K562 (cell line): Measurements from ENCODE around the gene CLCNKB. TPM values are rescaled to one million over a fixed set of nuclear protein-coding genes. Genes with fewer than 3 reads are reported as not detected.
A peak's percentile ranks its signal among the peaks of the same experiment; 100 is the strongest.

Experiments used
- ATAC-seq: fragments of 200-7000 bp; cut with Tn5 transposase; 3 replicates; pipeline ENCODE4 v1.9.1; 2020; ENCODE audit warnings: moderate library complexity
- BruUV-seq: library from RNA; stranded (reverse); fragments of 400-500 nt; replicated peaks from 2 replicates; lab custom pipeline; 2021; lab: Mats Ljungman, UMichigan
- CTCF ChIA-PET: fragments of 300-600 bp; formaldehyde crosslinking; extraction: SDS; loops from one replicate; lab custom pipeline; 2021; ENCODE audit warnings: low intra/inter-chr PET ratio; lab: Yijun Ruan, JAX
- POLR2A ChIA-PET: fragments of 300-600, 350-650 bp; sonication (Branson Sonifier 250); formaldehyde crosslinking; extraction: SDS; loops from one replicate; lab custom pipeline; 2021; ENCODE audit warnings: antibody characterized with exemption, inconsistent platforms; lab: Yijun Ruan, JAX
- DNase-seq, 4 experiments: peaks; one replicate each; pipeline versions ENCODE4 v3.0.0 to v3.0.0-alpha.2; 2011 to 2018; ENCODE audit warnings: low spot score in 3 of 4, mixed read lengths in 3 of 4; ENCODE audit errors: extremely low read depth in 1 of 4
- FAIRE-seq: peaks from 2 replicates; lab custom pipeline; 2011; peaks lifted over from hg19 to GRCh38; lab: Jason Lieb, UNC
- H2AFZ ChIP-seq: 2 replicates; pipeline ENCODE4 v1.6.0; 2011; ENCODE audit warnings: low read depth, low read length, control low read depth, inconsistent platforms
- H3K27ac ChIP-seq: fragments of 200-600 bp; 3 replicates; pipeline ENCODE4 v1.8.0; 2011; ENCODE audit warnings: low read depth, mild to moderate bottlenecking, control low read depth, inconsistent platforms, low read length, moderate library complexity, mixed read lengths; ENCODE audit errors: extremely low read depth
- H3K27me3 ChIP-seq, 2 experiments: fragments of 300-600 bp in 1 of 2; 2 replicates in 1 of 2; 3 replicates in 1 of 2; pipeline versions ENCODE4 v1.6.0 to v1.8.0; 2011; ENCODE audit warnings: inconsistent platforms in 2 of 2, low read length in 2 of 2, mild to moderate bottlenecking in 1 of 2, mixed read lengths in 1 of 2, moderate library complexity in 1 of 2; ENCODE audit not compliant: control insufficient read depth in 2 of 2, insufficient read depth in 2 of 2
- H3K36me3 ChIP-seq: fragments of 300-600 bp; 3 replicates; pipeline ENCODE4 v1.8.0; 2011; ENCODE audit warnings: mild to moderate bottlenecking, low read length, inconsistent platforms; ENCODE audit not compliant: control insufficient read depth, insufficient read depth
- H3K4me1 ChIP-seq, 2 experiments: fragments of 200-600 bp in 1 of 2; replicated peaks in 1 of 2; 2 replicates in 1 of 2; 3 replicates in 1 of 2; pipeline versions ENCODE4 v1.5.1 to v1.8.0; 2011; ENCODE audit warnings: inconsistent platforms in 2 of 2, low read length in 2 of 2, mild to moderate bottlenecking in 1 of 2, mixed read lengths in 1 of 2, moderate library complexity in 1 of 2; ENCODE audit not compliant: control insufficient read depth in 2 of 2, insufficient read depth in 2 of 2
- H3K4me2 ChIP-seq: 2 replicates; pipeline ENCODE4 v1.6.1; 2011; ENCODE audit warnings: low read length, control low read depth, inconsistent platforms, mixed read lengths; ENCODE audit not compliant: insufficient read depth
- H3K4me3 ChIP-seq: fragments of 200-600 bp; sonication (generic), shearing (Covaris generic); 2 replicates; pipeline ENCODE4 v1.5.1; 2016; ENCODE audit warnings: control low read depth, inconsistent platforms
- H3K79me2 ChIP-seq: fragments of 200-600 bp; 3 replicates; pipeline ENCODE4 v1.8.0; 2011; ENCODE audit warnings: low read length, inconsistent platforms; ENCODE audit not compliant: control insufficient read depth, insufficient read depth
- H3K9ac ChIP-seq, 2 experiments: 2 replicates each; pipeline versions ENCODE4 v1.6.0 to v1.6.1; 2011; ENCODE audit warnings: low read depth in 2 of 2, low read length in 2 of 2, control low read depth in 1 of 2, inconsistent platforms in 1 of 2, mild to moderate bottlenecking in 1 of 2, mixed read lengths in 1 of 2; ENCODE audit not compliant: insufficient read depth in 1 of 2
- H3K9me1 ChIP-seq: one replicate; pipeline ENCODE4 v1.6.0; 2011; ENCODE audit warnings: inconsistent platforms, mild to moderate bottlenecking, low read length, moderate library complexity; ENCODE audit not compliant: control insufficient read depth, insufficient read depth
- H3K9me3 ChIP-seq: replicated peaks from 2 replicates; pipeline ENCODE4 v1.5.1; 2011; ENCODE audit warnings: low read depth, low read length, inconsistent platforms; ENCODE audit not compliant: control insufficient read depth, insufficient read depth
- H4K20me1 ChIP-seq: replicated peaks from 2 replicates; pipeline ENCODE4 v1.6.1; 2011; ENCODE audit warnings: low read length, inconsistent platforms, mixed read lengths; ENCODE audit not compliant: control insufficient read depth, insufficient read depth
- COPS2 ChIP-seq: fragments of 450-650 bp; conservative IDR thresholded peaks from 2 replicates; pipeline ENCODE4 v1.6.1; 2016; ENCODE audit warnings: mild to moderate bottlenecking, moderate library complexity
- ESRRB ChIP-seq: fragments of 250-450 bp; sonication (Bioruptor Pico); IDR thresholded peaks from 2 replicates; pipeline ENCODE4 v1.5.0; 2020; ENCODE audit warnings: mild to moderate bottlenecking, moderate library complexity, borderline replicate concordance
- SPI1 ChIP-seq: IDR thresholded peaks from 2 replicates; pipeline ENCODE4 v1.6.1; 2011; ENCODE audit warnings: low read depth, low read length, control low read depth, borderline replicate concordance
- ZNF263 ChIP-seq: sonication (generic); formaldehyde crosslinking; IDR thresholded peaks from 2 replicates; pipeline ENCODE4 v1.8.0; 2022; ENCODE audit warnings: mild to moderate bottlenecking, missing genetic modification reagents, borderline replicate concordance
- WGBS: fragments of 100-300 bp; shearing (Covaris generic); methylation state at CpG from one replicate; pipeline ENCODE4 v1.1.6; 2016; ENCODE audit warnings: low coverage, mixed read lengths; ENCODE audit not compliant: insufficient coverage; ENCODE audit errors: missing lambda C conversion rate; 5-methylcytosine and 5-hydroxymethylcytosine counted together
- in situ Hi-C: fragments of 300-500 bp; cut with MboI; formaldehyde crosslinking; loops from 4 replicates; pipeline ENCODE4 v1.15.0; 2018; ENCODE audit warnings: inconsistent platforms, mixed read lengths
- intact Hi-C: fragments of 100-400 bp; cut with micrococcal nuclease; formaldehyde crosslinking; loops from 2 replicates; pipeline ENCODE4 v1.14.2; 2022
- polyA plus RNA-seq, 8 experiments: library from polyadenylated mRNA; depleted of rRNA in 4 of 8; stranded (reverse) in 5 of 8; unstranded in 3 of 8; fragments of >200 nt; fragmentation: Nextera tagmentation in 2 of 8; fragmentation: Illumina TruSeq in 1 of 8; extraction: Ambion mirVana in 2 of 8; extraction: Trizol in 1 of 8; gene quantifications; 2 replicates each; pipeline versions ENCODE4 v1.2.1 to v1.2.3, GENCODE V29; 2011 to 2014; ENCODE audit warnings: inconsistent platforms in 1 of 8, missing spikeins in 1 of 8
- total RNA-seq, 7 experiments: library from RNA; depleted of rRNA in 6 of 7; stranded (reverse); fragments of >200 nt in 6 of 7; fragmentation: Illumina TruSeq in 2 of 7; extraction: Trizol in 2 of 7; gene quantifications; 2 replicates each; pipeline versions ENCODE4 v1.2.1 to v1.2.3, GENCODE V29; 2011 to 2021; ENCODE audit warnings: low replicate concordance in 1 of 7
- TF ChIP-seq, protein P1 (sequence below): fragments of 450-650 bp; IDR thresholded peaks from 2 replicates; pipeline ENCODE4 v1.6.1; 2018; ENCODE audit not compliant: partially characterized antibody

CLCNKB gene
- total and polyA plus RNA-seq, 9 of the 15 experiments (the other 6 are each of a cell fraction or from before 2014, with no cell fraction given), result 0.08 to 1.7 (median 0.64) TPM

DNA sequence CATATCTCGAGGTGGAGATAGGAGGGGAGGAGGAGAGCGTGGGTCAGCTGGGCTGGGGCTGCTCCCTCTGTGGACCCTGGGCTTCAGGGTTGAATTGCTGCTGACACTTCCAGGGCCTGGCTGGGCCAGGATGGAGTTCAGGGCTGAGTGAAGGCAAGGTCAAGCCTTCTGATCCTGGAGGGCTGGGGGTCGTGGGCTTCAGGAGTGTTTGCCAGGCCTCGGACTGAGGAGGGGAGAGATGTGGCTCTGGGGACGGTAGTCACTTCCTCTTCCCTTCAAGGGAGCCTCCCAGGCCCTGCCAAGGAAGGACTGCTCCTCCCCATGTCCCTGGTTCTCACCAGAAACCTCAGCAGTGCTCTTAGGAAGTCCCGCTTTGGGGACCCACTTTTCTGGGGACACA, 41.9 kb downstream of the CLCNKB start:
- Histone ChIP-seq H3K79me2 (no peaks in the 10 kb centered on the region), H3K36me3 (no peaks in the 10 kb centered on the region), H3K4me3 (no peak overlapping the region), H3K9me3 (no peaks in the 10 kb centered on the region), H3K9ac (peak overlapping the region in 1 of 2 experiments; percentile 82; a peak in 2 of 4 replicates), H2AFZ (peak overlapping the region; percentile 77; the same call in 1 of the 2 replicates), H3K4me1 (peaks cover 11 to 30% of the 10 kb centered on the region in 2 experiments; a peak in 4 of 5 replicates), H3K9me1 (no peaks in the 10 kb centered on the region), H3K27ac (no peak overlapping the region), H3K27me3 (no peaks in the 10 kb centered on the region; a peak in 1 of 5 replicates), H4K20me1 (no peaks in the 10 kb centered on the region), H3K4me2 (no peak overlapping the region)
- BruUV-seq, result no TSS peak
- WGBS, result 40% methylated on average over 6 of the region's 6 CpGs
- DNase-seq (no peak), ATAC-seq (no peak), FAIRE-seq (no peak)
- intact Hi-C loops (no loop called here), in situ Hi-C loops (no loop called here)
- ChIA-PET CTCF (no interaction called here), POLR2A (interaction anchor here (0.6 kb wide), 1 partner anchor 89 kb away, joined by 3 read pairs; no protein-coding TSS in a partner anchor)
- TF ChIP-seq ESRRB (CRISPR knock-in tag) (no peak), SPI1 (peak; percentile 79; the same call in 1 of the 2 replicates)

DNA sequence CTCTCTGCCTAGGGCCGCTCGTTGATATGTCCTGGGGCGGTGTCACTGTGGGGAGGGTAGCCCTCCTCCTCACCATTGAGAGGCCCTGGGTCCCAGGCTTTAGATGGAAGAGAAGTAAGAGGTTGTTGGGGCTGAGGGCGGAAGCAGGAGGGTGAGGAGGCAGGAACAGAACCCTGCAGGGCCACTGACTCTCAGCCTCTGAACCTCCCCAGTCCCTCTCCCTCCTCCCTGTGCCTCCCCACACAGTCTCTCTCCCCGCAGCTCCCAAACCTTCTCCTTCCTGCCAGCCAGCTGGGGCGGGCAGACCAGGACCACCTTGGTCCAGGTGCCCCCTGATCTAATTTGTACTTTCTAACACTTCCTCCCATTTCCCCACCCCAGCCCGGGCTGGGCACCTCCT, 44.2 kb downstream of the CLCNKB start:
- H3K9me1 ChIP-seq, result no peaks in the 10 kb centered on the region
- ATAC-seq, result no peak
- no peak for DNase-seq
- no peaks in the 10 kb centered on the region; a peak in 1 of 5 replicates for H3K27me3 ChIP-seq
- intact Hi-C loops (no loop called here), in situ Hi-C loops (no loop called here)
- no peaks in the 10 kb centered on the region for H3K36me3 ChIP-seq
- no peak overlapping the region for H3K4me3 ChIP-seq
- peaks cover 10 to 26% of the 10 kb centered on the region in 2 experiments; a peak in 4 of 5 replicates for H3K4me1 ChIP-seq
- H3K9ac ChIP-seq, result peak overlapping the region in 1 of 2 experiments; percentile 49; a peak in 2 of 4 replicates
- no peaks in the 10 kb centered on the region for H3K9me3 ChIP-seq
- H3K27ac ChIP-seq, result no peak overlapping the region
- no peak overlapping the region for H3K4me2 ChIP-seq
- WGBS, result 41% methylated on average over 7 of the region's 7 CpGs
- ChIA-PET CTCF (interaction anchor here (0.6 kb wide), 1 partner anchor 9 kb away, joined by 3 read pairs; no protein-coding TSS in a partner anchor), POLR2A (interaction anchor here (0.6 kb wide), 1 partner anchor 94 kb away, joined by 3 read pairs; no protein-coding TSS in a partner anchor)
- TF ChIP-seq ZNF263 (peak; percentile 88), COPS2 (no peak)
- TF ChIP-seq, protein P1, sequence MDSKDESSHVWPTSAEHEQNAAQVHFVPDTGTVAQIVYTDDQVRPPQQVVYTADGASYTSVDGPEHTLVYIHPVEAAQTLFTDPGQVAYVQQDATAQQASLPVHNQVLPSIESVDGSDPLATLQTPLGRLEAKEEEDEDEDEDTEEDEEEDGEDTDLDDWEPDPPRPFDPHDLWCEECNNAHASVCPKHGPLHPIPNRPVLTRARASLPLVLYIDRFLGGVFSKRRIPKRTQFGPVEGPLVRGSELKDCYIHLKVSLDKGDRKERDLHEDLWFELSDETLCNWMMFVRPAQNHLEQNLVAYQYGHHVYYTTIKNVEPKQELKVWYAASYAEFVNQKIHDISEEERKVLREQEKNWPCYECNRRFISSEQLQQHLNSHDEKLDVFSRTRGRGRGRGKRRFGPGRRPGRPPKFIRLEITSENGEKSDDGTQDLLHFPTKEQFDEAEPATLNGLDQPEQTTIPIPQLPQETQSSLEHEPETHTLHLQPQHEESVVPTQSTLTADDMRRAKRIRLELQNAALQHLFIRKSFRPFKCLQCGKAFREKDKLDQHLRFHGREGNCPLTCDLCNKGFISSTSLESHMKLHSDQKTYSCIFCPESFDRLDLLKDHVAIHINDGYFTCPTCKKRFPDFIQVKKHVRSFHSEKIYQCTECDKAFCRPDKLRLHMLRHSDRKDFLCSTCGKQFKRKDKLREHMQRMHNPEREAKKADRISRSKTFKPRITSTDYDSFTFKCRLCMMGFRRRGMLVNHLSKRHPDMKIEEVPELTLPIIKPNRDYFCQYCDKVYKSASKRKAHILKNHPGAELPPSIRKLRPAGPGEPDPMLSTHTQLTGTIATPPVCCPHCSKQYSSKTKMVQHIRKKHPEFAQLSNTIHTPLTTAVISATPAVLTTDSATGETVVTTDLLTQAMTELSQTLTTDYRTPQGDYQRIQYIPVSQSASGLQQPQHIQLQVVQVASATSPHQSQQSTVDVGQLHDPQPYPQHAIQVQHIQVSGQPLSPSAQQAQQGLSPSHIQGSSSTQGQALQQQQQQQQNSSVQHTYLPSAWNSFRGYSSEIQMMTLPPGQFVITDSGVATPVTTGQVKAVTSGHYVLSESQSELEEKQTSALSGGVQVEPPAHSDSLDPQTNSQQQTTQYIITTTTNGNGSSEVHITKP, result no peak
- H3K79me2 ChIP-seq, result no peaks in the 10 kb centered on the region
- H4K20me1 ChIP-seq, result no peaks in the 10 kb centered on the region
- FAIRE-seq, result no peak
- no TSS peak for BruUV-seq
- no peak overlapping the region; the same call in 1 of the 2 replicates for H2AFZ ChIP-seq
